GM12891 (cell line): ENCODE results near the gene E2F1.

ENCODE experiments used
- DNase-seq: peaks from one replicate; pipeline ENCODE4 v3.0.0; 2011; ENCODE audit warnings: low spot score; ENCODE audit not compliant: insufficient read length
- FAIRE-seq: peaks from 2 replicates; lab custom pipeline; 2011; peaks lifted over from hg19 to GRCh38; lab: Jason Lieb, UNC
- PAX5 ChIP-seq: IDR thresholded peaks from 2 replicates; pipeline ENCODE4 v1.6.1; 2011; ENCODE audit warnings: low read length, moderate library complexity, mild to moderate bottlenecking; ENCODE audit not compliant: insufficient read depth, severe bottlenecking
- POLR2A ChIP-seq: IDR thresholded peaks from 2 replicates; pipeline ENCODE4 v1.6.1; 2011; ENCODE audit warnings: low read depth, low read length, control low read depth
- POLR2AphosphoS5 ChIP-seq: IDR thresholded peaks from 2 replicates; pipeline ENCODE4 v1.6.1; 2011; ENCODE audit warnings: low read depth, low read length, control low read depth
- POU2F2 ChIP-seq: IDR thresholded peaks from 2 replicates; pipeline ENCODE4 v1.6.1; 2011; ENCODE audit warnings: low read depth, mild to moderate bottlenecking, control low read depth, low read length, moderate library complexity
- SPI1 ChIP-seq: IDR thresholded peaks from 2 replicates; pipeline ENCODE4 v1.6.1; 2011; ENCODE audit warnings: low read depth, low read length, control low read depth
- TAF1 ChIP-seq: IDR thresholded peaks from 2 replicates; pipeline ENCODE4 v1.6.1; 2011; ENCODE audit warnings: low read depth, low read length, control low read depth

E2F1 gene

DNA sequence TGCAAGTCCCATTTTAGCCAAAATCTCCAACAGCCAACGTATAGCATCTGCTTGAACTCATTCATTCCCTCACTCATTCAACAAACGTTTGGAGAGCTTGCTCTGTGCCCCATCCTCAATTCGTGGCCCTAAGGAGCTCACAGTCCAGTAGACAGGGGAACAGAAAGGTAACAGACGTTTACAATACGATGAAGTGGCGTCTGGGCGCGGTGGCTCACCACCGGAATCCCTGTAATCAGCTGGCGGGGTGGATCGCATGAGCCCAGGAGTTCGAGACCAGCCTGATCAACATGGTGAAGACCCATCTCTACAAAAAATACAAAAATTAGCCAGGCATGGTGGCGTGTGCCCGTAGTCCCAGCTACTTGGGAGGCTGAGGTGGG, 790 bp upstream of the E2F1 start:
- TF ChIP-seq POLR2A: no peak
- no peak for TF ChIP-seq TAF1
- no peak for TF ChIP-seq POLR2AphosphoS5
- TF ChIP-seq SPI1: no peak
- no peak for TF ChIP-seq POU2F2
- TF ChIP-seq PAX5: no peak
- FAIRE-seq (no peak), DNase-seq (no peak)

DNA sequence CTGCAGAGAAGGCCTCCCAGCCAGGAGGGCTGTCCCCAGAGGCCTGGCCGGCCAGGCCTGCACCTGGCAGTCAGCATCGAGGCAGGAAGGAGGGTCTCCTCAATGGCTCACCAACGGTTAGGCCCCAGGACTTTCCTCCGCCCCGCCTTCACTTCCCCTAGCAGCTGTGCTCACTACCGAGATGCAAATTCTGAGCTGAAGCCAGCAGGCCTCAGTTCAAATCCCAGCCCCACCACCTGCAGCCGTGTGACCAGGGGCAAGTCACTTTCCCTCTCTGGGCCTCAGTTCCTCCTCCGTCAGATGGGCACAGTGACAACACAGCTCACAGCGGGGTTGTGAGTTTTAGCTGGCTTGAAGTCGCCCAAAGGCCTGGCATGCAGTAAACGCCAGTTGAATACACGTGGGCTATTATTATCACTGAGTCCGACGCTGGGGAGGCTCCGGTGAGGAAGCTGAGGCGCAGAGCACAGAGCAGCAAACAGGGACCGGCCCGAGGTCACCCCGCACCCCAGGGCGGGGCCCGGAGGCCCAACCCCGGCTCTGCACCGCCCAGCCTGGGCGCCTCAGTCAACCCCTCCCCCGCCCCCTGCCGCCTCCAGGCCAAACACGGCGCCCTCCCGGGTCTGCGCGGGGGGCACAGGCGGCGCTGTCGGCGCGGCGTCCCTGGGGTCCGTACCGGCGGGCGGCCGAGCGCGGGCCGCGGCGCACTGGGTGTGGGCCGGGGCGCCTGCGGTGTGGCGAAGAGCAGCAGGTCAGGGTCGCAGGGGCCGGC, 671 bp downstream of the E2F1 start:
- DNase-seq (peak; percentile 71), FAIRE-seq (peak; percentile 86)
- TF ChIP-seq POLR2AphosphoS5 (peak; percentile 61; the same call in 1 of the 2 replicates), POLR2A (no peak), TAF1 (no peak), POU2F2 (peak; percentile 78; the same call in 1 of the 2 replicates), SPI1 (peak; percentile 60), PAX5 (no peak)

DNA sequence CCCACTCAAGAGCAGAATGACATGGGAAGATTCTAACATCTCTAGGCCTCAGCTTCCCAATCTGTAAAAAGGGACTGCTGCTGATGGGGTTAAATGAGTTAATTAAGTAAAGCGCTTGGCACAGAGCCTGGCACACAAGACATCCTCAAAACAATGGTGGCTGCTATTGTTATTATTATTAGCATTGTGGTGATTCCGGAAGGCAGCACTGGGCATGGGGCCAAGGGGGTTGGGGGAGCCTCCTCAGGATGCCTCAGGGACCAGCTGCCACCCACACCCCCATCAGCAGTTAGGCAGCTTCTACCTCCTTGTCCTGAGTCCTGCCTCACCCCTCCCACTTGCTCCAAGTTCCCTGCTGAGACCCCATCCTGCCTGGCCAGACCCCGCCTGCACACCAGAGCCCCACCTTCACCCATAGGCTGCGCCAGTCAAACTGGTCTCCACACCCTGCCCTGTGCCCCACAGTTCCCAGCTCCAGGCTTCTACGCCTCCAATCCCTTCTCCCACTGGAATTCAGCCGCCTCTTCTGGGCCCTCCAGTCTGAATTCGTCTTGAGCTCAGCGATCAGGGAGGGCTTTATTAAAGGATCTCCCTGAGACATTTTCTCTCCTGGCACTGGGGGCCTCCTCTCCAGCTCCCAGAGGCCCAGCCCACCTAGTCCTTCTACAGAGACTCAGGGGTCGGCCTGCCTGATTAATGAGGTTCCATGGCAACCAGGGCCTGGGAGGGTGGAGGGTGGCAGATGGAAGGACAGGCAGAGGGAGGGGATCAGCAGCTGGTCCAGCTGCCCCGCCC, 1.5 kb downstream of the E2F1 start:
- DNase-seq (no peak), FAIRE-seq (peak; percentile 23)
- no peak for TF ChIP-seq TAF1
- no peak for TF ChIP-seq POLR2AphosphoS5
- no peak for TF ChIP-seq SPI1
- TF ChIP-seq PAX5: no peak
- TF ChIP-seq POLR2A: no peak
- TF ChIP-seq POU2F2: no peak

DNA sequence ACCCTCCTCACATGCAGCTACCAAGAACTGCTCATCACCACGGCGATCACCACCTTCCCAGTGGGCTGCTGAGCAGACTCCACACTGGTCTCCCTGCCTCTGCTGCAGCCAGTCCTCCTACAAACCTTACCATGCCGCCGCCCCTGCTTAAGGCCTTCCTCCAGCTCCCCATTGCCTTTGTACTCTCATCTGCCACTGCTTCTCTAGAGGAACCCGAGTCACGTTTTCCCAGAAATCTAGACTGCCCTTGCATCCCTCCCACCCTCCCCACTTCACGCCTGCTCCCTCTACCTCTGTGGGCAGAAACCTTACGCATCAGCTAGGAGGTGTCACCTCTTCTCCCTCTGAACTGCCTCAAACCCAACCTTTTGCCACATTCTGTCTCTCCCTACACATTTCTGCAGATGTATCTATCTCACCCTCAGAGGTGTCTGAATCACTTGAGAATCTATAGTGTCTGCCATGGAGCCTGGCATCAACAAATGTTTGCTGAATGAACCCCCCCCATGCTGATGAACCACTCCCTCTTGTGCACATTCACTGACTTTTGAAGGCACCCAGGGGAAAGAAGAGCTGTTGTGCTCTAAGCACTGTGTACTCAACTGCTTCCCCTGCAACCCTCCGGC, 4.3 kb downstream of the E2F1 start:
- no peak for DNase-seq
- TF ChIP-seq PAX5: no peak
- TF ChIP-seq POLR2A: no peak
- no peak for TF ChIP-seq TAF1
- no peak for TF ChIP-seq SPI1
- no peak for TF ChIP-seq POLR2AphosphoS5
- TF ChIP-seq POU2F2: no peak
- no peak for FAIRE-seq

DNA sequence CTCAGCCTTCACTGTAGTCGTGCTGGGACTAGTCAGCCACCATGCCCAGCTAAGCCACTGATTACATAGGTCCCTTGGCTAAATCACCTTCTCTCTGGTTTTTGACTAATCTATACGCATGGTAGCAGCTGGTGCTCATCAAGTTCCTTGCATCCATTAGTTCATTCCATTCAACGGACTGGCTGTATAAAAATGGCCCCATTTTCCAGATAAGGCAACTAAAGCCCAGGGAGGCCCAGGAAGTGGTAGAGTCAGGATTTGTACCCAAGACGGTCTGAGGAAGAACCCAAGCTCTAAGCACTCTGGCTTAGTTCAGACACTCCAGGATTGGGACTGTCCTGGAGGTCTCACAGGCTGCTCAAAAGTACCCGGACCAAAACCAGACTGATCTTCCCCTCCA, 4.9 kb downstream of the E2F1 start:
- DNase-seq: no peak
- no peak for TF ChIP-seq POLR2A
- no peak for TF ChIP-seq POLR2AphosphoS5
- TF ChIP-seq PAX5: no peak
- no peak for TF ChIP-seq TAF1
- no peak for TF ChIP-seq SPI1
- FAIRE-seq: no peak

DNA sequence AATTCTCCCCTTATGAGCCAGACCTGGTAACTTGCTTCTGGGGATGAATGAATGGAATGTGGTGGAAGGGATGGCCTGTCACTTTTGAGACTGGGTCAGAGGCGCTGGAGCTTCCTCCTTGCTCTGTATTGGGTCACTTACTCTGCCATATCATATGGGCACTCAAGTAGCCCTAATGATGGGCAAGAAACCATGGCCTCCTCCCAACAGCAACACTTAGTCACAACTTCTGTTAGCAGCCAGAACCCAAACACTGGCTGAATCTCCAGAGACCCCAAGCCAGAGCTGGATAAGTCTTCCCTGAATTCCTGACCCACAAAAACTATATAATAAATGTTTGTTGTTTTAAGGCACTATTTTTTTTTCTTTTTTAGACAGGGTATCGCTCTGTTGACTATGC, 5.5 kb downstream of the E2F1 start:
- TF ChIP-seq POLR2AphosphoS5 (no peak), SPI1 (no peak), POU2F2 (no peak), PAX5 (no peak), POLR2A (no peak), TAF1 (no peak)
- DNase-seq (no peak), FAIRE-seq (no peak)

DNA sequence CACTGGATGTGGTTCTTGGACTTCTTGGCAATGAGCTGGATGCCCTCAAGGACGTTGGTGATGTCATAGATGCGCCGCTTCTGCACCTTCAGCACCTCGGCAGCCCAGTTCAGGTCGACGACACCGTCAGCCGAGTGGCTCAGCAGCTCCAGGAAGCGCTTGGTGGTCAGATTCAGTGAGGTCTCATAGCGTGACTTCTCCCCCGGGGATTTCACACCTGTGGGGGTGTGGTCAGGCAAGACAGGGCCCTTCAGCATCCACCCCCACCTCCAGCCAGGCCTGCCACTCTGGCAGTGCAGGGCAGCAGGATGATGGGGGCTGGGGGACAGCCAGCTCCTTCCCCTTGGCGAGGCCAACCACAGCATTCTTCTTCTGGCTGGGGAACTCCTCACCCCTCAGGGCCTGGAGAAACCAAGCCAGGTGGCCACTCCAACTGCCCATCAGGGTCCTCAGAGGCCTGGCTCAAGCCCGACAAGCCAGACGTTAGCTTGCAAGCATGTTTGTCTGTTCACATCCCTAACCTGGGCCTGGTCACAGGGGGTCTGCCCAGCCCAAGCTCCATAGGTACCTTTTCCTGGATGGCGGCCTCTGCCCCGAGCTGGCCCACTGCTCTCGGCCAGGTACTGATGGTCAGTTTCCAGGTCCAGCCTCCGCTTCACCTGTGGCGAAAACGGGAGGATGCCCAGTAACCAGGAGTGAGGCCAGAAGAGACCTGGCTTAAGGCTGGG, 6.3 kb downstream of the E2F1 start:
- FAIRE-seq (peak; percentile 83), DNase-seq (peak; percentile 78)
- TF ChIP-seq POLR2A (0 out of 2 replicates have a peak, but pooled peaks have one; percentile 20), PAX5 (no peak), POLR2AphosphoS5 (peak; percentile 51; the same call in 1 of the 2 replicates), TAF1 (no peak), SPI1 (no peak), POU2F2 (0 out of 2 replicates have a peak, but pooled peaks have one; percentile 52)

DNA sequence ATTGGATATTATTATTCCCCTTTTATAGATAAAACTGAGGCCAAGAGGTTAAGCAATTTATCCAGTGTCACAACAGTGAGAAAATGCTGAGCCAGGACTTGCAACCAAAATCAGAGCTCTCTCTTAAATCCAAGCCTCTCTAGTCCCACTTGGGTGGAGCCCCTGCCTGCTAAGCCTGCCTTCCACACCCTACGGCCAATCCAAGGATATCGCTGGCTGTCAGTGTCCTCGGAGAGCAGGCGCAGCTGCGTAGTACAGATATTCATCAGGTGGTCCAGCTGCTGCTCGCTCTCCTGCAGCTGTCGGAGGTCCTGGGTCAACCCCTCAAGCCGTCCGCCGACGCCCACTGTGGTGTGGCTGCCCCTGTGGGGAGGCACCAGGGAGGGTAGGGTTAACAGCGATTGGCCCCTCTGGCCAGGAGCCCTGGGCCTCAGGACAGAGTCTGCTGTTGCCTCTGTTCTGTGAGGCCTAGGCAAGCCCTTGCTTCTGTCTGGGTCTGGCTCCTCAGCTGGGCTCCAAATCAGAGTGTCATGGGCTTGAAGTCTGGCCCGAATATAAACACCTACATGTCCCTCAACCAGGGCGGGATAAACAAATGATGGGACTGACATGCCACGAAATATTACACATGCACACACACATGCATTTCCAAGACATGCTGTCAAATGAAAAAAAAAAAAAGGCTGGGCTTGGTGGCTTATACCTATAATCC, 8.0 kb downstream of the E2F1 start:
- no peak for FAIRE-seq
- no peak for TF ChIP-seq POLR2AphosphoS5
- TF ChIP-seq POLR2A: no peak
- TF ChIP-seq PAX5: no peak
- no peak for TF ChIP-seq TAF1
- TF ChIP-seq SPI1: no peak
- DNase-seq: no peak
